Right hindlimb (tissue), 1 donor: ENCODE measurements around the gene DUSP28.

Source experiments
- DNase-seq: peaks from one replicate; pipeline ENCODE4 v3.0.0-alpha.2; 2018

Gene DUSP28

GRCh38 chr2:240573516-240574385 is 13.6 kb downstream of the DUSP28 start:
- no peak for DNase-seq

- no peak for DNase-seq
These were observed 14.4 kb downstream of the DUSP28 start for GRCh38 chr2:240574386-240575100.

- DNase-seq, result no peak
These were observed 15.2 kb downstream of the DUSP28 start for GRCh38 chr2:240575101-240575965.

GRCh38 chr2:240576036-240576435 is 15.9 kb downstream of the DUSP28 start:
- no peak for DNase-seq

- no peak for DNase-seq
These were observed 16.5 kb downstream of the DUSP28 start for GRCh38 chr2:240576436-240577205.

GRCh38 chr2:240577281-240578109 is 17.3 kb downstream of the DUSP28 start:
- DNase-seq, result no peak

GRCh38 chr2:240578110-240578450 is 17.9 kb downstream of the DUSP28 start:
- DNase-seq, result no peak

- DNase-seq, result no peak
These were observed 18.3 kb downstream of the DUSP28 start for GRCh38 chr2:240578488-240578887.

GRCh38 chr2:240579071-240579762 is 19.1 kb downstream of the DUSP28 start:
- DNase-seq, result no peak

GRCh38 chr2:240579771-240580614 is 19.8 kb downstream of the DUSP28 start:
- no peak for DNase-seq

GRCh38 chr2:240581811-240582210 is 21.7 kb downstream of the DUSP28 start:
- no peak for DNase-seq

- no peak for DNase-seq
These were observed 22.6 kb downstream of the DUSP28 start for GRCh38 chr2:240582781-240583180.

- DNase-seq, result no peak
These were observed 23.6 kb downstream of the DUSP28 start for GRCh38 chr2:240583774-240584173.

- DNase-seq, result no peak
These were observed 24.4 kb downstream of the DUSP28 start for GRCh38 chr2:240584486-240585031.

- DNase-seq, result no peak
These were observed 24.9 kb downstream of the DUSP28 start for GRCh38 chr2:240585101-240585500.

GRCh38 chr2:240585681-240586197 is 25.6 kb downstream of the DUSP28 start:
- no peak for DNase-seq

GRCh38 chr2:240586198-240586918 is 26.2 kb downstream of the DUSP28 start, which contains the start of gene CAPN10:
CAPN10 (plus strand) TSS chr2:240586734; CDS start chr2:240586912, 178 bp downstream.
- peak; percentile 98 for DNase-seq
